Measurements from ENCODE around the gene UMOD.
"Not testable (repeated sequence)": the region's sequence is repeated elsewhere in the genome, so short reads cannot be mapped to it uniquely, and the experiment has no call there.

UMOD gene

GRCh38 chr16:20331635-20332034 lies 20.9 kb downstream of the UMOD start:
- no peak for FAIRE-seq
- TF ChIP-seq POLR2AphosphoS5 (IDR thresholded peaks at IDR 0.05; ENCODE audit: low read depth, low read length) (no peak), TAF1 (IDR thresholded peaks at IDR 0.05; ENCODE audit: borderline replicate concordance, low read depth, low read length) (no peak), POLR2A (IDR thresholded peaks at IDR 0.05; ENCODE audit: low read depth, low read length) (no peak)
- no peak for DNase-seq (ENCODE audit: insufficient read length)

GRCh38 chr16:20329392-20330138 lies 22.9 kb downstream of the UMOD start:
- DNase-seq (ENCODE audit: insufficient read length): no peak
- TF ChIP-seq POLR2AphosphoS5 (IDR thresholded peaks at IDR 0.05; ENCODE audit: low read depth, low read length) (no peak), POLR2A (IDR thresholded peaks at IDR 0.05; ENCODE audit: low read depth, low read length) (no peak), TAF1 (IDR thresholded peaks at IDR 0.05; ENCODE audit: borderline replicate concordance, low read depth, low read length) (no peak)
- no peak for FAIRE-seq

- no peak for FAIRE-seq
- no peak for DNase-seq (ENCODE audit: insufficient read length)
- no peak for TF ChIP-seq POLR2A (IDR thresholded peaks at IDR 0.05; ENCODE audit: low read depth, low read length)
- TF ChIP-seq TAF1 (IDR thresholded peaks at IDR 0.05; ENCODE audit: borderline replicate concordance, low read depth, low read length): no peak
- no peak for TF ChIP-seq POLR2AphosphoS5 (IDR thresholded peaks at IDR 0.05; ENCODE audit: low read depth, low read length)
Measured at GRCh38 chr16:20327444-20328041, 25.0 kb downstream of the UMOD start, which contains the start of gene GP2. GP2 (minus strand) TSS chr16:20327513; CDS start chr16:20326431, 1,082 bp downstream.

GRCh38 chr16:20326321-20326720 lies 26.2 kb downstream of the UMOD start:
- TF ChIP-seq POLR2A (IDR thresholded peaks at IDR 0.05; ENCODE audit: low read depth, low read length) (no peak), TAF1 (IDR thresholded peaks at IDR 0.05; ENCODE audit: borderline replicate concordance, low read depth, low read length) (no peak), POLR2AphosphoS5 (IDR thresholded peaks at IDR 0.05; ENCODE audit: low read depth, low read length) (no peak)
- no peak for FAIRE-seq

GRCh38 chr16:20325005-20325404 lies 27.5 kb downstream of the UMOD start:
- no peak for TF ChIP-seq TAF1 (IDR thresholded peaks at IDR 0.05; ENCODE audit: borderline replicate concordance, low read depth, low read length)
- TF ChIP-seq POLR2A (IDR thresholded peaks at IDR 0.05; ENCODE audit: low read depth, low read length): no peak
- no peak for TF ChIP-seq POLR2AphosphoS5 (IDR thresholded peaks at IDR 0.05; ENCODE audit: low read depth, low read length)
- DNase-seq (ENCODE audit: insufficient read length) (no peak), FAIRE-seq (no peak)

More at GRCh38 chr16:20326321-20326720, 26.2 kb downstream of the UMOD start:
- DNase-seq (ENCODE audit: insufficient read length): no peak

GRCh38 chr16:20323591-20324117 lies 28.9 kb downstream of the UMOD start:
- FAIRE-seq: no peak
- no peak for TF ChIP-seq POLR2A (IDR thresholded peaks at IDR 0.05; ENCODE audit: low read depth, low read length)
- no peak for TF ChIP-seq POLR2AphosphoS5 (IDR thresholded peaks at IDR 0.05; ENCODE audit: low read depth, low read length)
- no peak for TF ChIP-seq TAF1 (IDR thresholded peaks at IDR 0.05; ENCODE audit: borderline replicate concordance, low read depth, low read length)
- no peak for DNase-seq (ENCODE audit: insufficient read length)

GRCh38 chr16:20322696-20323095 lies 29.8 kb downstream of the UMOD start:
- DNase-seq (ENCODE audit: insufficient read length) (no peak), FAIRE-seq (no peak)
- TF ChIP-seq POLR2A (IDR thresholded peaks at IDR 0.05; ENCODE audit: low read depth, low read length): no peak
- no peak for TF ChIP-seq TAF1 (IDR thresholded peaks at IDR 0.05; ENCODE audit: borderline replicate concordance, low read depth, low read length)
- TF ChIP-seq POLR2AphosphoS5 (IDR thresholded peaks at IDR 0.05; ENCODE audit: low read depth, low read length): no peak

- TF ChIP-seq POLR2AphosphoS5 (IDR thresholded peaks at IDR 0.05; ENCODE audit: low read depth, low read length) (no peak), TAF1 (IDR thresholded peaks at IDR 0.05; ENCODE audit: borderline replicate concordance, low read depth, low read length) (no peak), POLR2A (IDR thresholded peaks at IDR 0.05; ENCODE audit: low read depth, low read length) (no peak)
- DNase-seq (ENCODE audit: insufficient read length) (no peak), FAIRE-seq (no peak)
Measured at GRCh38 chr16:20321671-20322070, 30.8 kb downstream of the UMOD start.

- not testable (repeated sequence) for DNase-seq (ENCODE audit: insufficient read length); FAIRE-seq
Measured at GRCh38 chr16:20321051-20321450, 31.5 kb downstream of the UMOD start.

GRCh38 chr16:20320592-20320991 lies 31.9 kb downstream of the UMOD start:
- TF ChIP-seq POLR2AphosphoS5 (IDR thresholded peaks at IDR 0.05; ENCODE audit: low read depth, low read length): no peak
- no peak for TF ChIP-seq POLR2A (IDR thresholded peaks at IDR 0.05; ENCODE audit: low read depth, low read length)
- FAIRE-seq (no peak), DNase-seq (ENCODE audit: insufficient read length) (no peak)

GRCh38 chr16:20320178-20320577 lies 32.3 kb downstream of the UMOD start:
- TF ChIP-seq POLR2A (IDR thresholded peaks at IDR 0.05; ENCODE audit: low read depth, low read length) (no peak), TAF1 (IDR thresholded peaks at IDR 0.05; ENCODE audit: borderline replicate concordance, low read depth, low read length) (no peak), POLR2AphosphoS5 (IDR thresholded peaks at IDR 0.05; ENCODE audit: low read depth, low read length) (no peak)
- DNase-seq (ENCODE audit: insufficient read length) (no peak), FAIRE-seq (no peak)

GRCh38 chr16:20319406-20319805 lies 33.1 kb downstream of the UMOD start:
- TF ChIP-seq POLR2AphosphoS5 (IDR thresholded peaks at IDR 0.05; ENCODE audit: low read depth, low read length) (no peak), POLR2A (IDR thresholded peaks at IDR 0.05; ENCODE audit: low read depth, low read length) (no peak), TAF1 (IDR thresholded peaks at IDR 0.05; ENCODE audit: borderline replicate concordance, low read depth, low read length) (no peak)
- DNase-seq (ENCODE audit: insufficient read length): no peak
- no peak for FAIRE-seq
